ENCODE results near the gene NPPC. TPM values are rescaled to one million over a fixed set of nuclear protein-coding genes. Genes with fewer than 3 reads are reported as not detected.
"Not testable (repeated sequence)": the region's sequence is repeated elsewhere in the genome, so short reads cannot be mapped to it uniquely, and the experiment has no call there.

The NPPC gene
- total RNA-seq, 3 donors from 2014 or later = 0.39 to 2.7 TPM; not detected in 1

DNA sequence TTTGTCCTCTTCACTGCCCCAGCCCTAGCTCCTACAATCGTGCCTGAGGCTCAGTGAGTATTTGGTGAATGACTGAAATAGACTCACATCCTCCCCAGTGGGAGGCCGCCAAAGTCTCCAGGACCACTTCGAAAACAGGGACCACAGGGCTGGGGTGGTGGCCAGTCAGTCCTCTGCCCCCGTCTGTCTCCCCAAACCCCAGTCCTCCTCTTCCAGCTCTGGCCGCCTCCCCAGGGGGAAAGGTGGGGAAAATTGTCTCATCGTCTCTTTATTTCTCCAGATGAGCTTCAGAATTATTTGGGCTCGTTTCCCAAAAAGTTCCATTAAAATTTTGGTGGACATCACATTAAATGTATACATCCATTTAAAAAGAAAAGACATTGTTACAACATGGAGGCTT is 43.5 kb downstream of the NPPC start:
- ATAC-seq (no peak), DNase-seq (no peak)
- TF ChIP-seq, protein P1, sequence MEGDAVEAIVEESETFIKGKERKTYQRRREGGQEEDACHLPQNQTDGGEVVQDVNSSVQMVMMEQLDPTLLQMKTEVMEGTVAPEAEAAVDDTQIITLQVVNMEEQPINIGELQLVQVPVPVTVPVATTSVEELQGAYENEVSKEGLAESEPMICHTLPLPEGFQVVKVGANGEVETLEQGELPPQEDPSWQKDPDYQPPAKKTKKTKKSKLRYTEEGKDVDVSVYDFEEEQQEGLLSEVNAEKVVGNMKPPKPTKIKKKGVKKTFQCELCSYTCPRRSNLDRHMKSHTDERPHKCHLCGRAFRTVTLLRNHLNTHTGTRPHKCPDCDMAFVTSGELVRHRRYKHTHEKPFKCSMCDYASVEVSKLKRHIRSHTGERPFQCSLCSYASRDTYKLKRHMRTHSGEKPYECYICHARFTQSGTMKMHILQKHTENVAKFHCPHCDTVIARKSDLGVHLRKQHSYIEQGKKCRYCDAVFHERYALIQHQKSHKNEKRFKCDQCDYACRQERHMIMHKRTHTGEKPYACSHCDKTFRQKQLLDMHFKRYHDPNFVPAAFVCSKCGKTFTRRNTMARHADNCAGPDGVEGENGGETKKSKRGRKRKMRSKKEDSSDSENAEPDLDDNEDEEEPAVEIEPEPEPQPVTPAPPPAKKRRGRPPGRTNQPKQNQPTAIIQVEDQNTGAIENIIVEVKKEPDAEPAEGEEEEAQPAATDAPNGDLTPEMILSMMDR (IDR thresholded peaks at IDR 0.05) = no peak
- intact Hi-C loops (cut with DNase I, micrococcal nuclease) = no loop called here
- Histone ChIP-seq H3K36me3 (ENCODE audit: low read depth) (no peaks in the 10 kb centered on the region), H3K4me3 (no peak overlapping the region), H3K9me3 (peaks cover 3% of the 10 kb centered on the region), H3K4me1 (ENCODE audit: low read depth) (peaks cover 6% of the 10 kb centered on the region)

DNA sequence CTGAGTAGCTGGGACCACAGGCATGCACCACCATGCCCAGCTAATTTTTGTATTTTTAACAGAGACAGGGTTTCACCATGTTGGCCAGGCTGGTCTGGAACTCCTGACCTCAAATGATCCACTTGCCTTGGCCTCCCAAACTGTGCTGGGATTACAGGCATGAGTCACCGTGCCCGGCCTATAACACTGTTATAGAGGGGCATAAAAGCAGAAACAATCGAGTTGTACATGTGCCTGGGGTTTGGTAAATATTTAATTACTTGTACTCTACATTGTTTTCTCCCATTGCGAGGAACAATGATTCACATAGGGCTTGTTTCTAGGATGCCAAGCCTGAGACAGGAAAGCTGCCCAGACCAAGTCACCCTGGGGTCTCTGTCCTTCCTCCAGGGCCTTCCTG is 45.8 kb downstream of the NPPC start:
- intact Hi-C loops (cut with DNase I, micrococcal nuclease); H3K9me3 ChIP-seq; H3K4me1 ChIP-seq (ENCODE audit: low read depth); H3K36me3 ChIP-seq (ENCODE audit: low read depth); H3K4me3 ChIP-seq: not testable (repeated sequence)
- DNase-seq (peak in 2 of 3 donors; percentile 33 to 42), ATAC-seq (peak; percentile 92)

DNA sequence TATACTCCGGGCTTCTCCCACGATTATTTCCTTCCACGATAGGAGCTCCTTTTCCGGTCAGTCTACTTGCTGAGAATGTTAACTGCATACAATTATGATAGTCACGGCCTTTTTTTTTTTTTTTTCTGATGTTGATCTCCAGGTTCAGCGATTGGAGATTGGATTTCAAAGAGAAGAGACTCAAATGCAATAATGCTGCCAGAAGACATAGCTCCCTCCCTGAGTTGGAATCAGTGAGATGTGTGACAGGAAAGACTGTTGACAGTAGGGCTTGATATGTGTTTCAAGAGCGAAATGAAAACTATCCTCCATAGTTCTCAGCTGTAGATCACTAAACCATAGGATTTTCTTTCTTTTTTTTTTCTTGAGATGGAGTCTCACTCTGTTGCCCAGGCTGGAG is 47.0 kb downstream of the NPPC start:
- no peaks in the 10 kb centered on the region for H3K36me3 ChIP-seq (ENCODE audit: low read depth)
- DNase-seq (no peak), ATAC-seq (no peak)
- intact Hi-C loops (cut with DNase I, micrococcal nuclease) = no loop called here
- H3K9me3 ChIP-seq = no peaks in the 10 kb centered on the region
- no peak overlapping the region for H3K4me3 ChIP-seq
- TF ChIP-seq, protein P1 (IDR thresholded peaks at IDR 0.05) = no peak
- H3K4me1 ChIP-seq (ENCODE audit: low read depth) = peaks cover 6% of the 10 kb centered on the region

DNA sequence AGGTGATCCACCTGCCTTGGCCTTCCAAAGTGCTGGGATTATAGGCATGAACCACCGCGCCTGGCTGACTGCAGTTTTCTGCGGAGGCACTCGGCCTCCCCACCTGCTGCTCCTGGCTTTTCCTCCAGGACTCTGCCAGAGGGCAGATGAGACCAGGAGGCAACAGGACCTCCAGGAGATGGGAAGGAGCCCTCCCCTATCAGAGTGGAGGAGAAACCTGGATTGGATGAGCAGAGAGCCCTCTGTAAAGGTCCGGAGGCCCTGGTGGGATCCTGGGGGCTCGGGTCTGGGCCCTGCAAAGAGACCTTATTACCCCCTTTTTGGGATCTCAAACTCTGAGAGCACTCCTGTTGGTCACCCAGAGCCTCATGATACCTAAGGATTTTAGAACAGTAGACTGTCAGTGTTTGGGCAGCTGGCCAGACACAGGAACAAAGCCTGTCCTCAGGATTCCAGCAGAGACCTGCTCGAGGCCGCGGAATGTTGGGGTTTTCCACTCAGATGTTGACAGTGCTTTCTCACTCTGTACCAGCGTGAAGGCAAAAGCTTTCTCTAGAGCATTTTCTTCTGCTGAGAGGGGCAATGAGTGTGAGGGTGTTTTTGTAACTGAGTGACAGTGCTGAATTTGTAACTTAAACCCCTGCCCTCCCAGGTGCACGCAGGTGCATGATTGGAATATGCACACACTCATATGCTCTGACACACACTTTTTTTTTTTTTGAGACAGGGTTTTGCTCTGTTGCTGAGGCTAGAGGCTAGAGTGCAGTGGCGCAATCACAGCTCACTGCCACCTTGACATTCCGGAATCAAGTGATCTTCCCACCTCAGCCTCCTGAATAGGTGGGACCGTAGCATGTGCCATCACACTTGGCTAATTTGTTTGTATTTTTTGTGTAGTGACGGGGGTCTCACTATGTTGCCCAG is 48.4 kb downstream of the NPPC start:
- no peak for DNase-seq
- intact Hi-C loops (cut with DNase I, micrococcal nuclease) = no loop called here
- Histone ChIP-seq H3K36me3 (ENCODE audit: low read depth) (no peaks in the 10 kb centered on the region), H3K4me1 (ENCODE audit: low read depth) (peaks cover 6% of the 10 kb centered on the region), H3K9me3 (no peaks in the 10 kb centered on the region), H3K4me3 (no peak overlapping the region)
- ATAC-seq = no peak
- TF ChIP-seq, protein P1 (IDR thresholded peaks at IDR 0.05) = no peak

DNA sequence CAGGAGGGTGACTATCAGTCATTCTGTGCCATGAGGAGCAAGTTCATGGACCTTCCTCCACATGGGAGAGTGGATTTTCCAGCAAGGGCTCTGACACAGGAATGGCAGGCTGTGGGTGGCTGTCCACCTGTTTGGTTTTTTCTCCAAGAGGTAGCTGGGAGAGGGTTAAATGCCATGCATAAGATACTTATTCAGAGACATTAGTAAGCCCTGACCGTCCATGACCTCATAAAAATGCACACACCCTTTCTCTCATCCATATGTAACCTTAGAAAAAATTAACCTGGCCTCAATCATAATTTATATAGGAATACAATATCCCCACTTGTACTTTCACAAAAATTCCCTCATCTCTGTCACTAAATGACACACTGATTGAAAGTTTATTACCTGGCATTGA is 51.3 kb downstream of the NPPC start:
- peak; percentile 43 for ATAC-seq

More for the DNA sequence above, 51.3 kb downstream of the NPPC start:
- Histone ChIP-seq H3K4me3 (no peak overlapping the region), H3K4me1 (ENCODE audit: low read depth) (no peaks in the 10 kb centered on the region), H3K9me3 (no peaks in the 10 kb centered on the region), H3K36me3 (ENCODE audit: low read depth) (no peaks in the 10 kb centered on the region)
- intact Hi-C loops (cut with DNase I, micrococcal nuclease) = no loop called here
- TF ChIP-seq, protein P1 (IDR thresholded peaks at IDR 0.05) = no peak
- DNase-seq = no peak

Small RNAs within 50 kb of the gene (microRNA-seq; reads per million reads assigned to microRNA genes)
- gene MIR1471 = not detected

Other genes with a start within 250 kb of the NPPC start
- gene PTMA, start 217.9 kb downstream of the NPPC start, total RNA-seq = 1,000 to 10,000 TPM in 1 of 3 donors, 100 to 1,000 TPM in 2; 838 to 1,158 (median 963) TPM
- 10 to 100 TPM; 17.6 to 21.8 (median 18.6) TPM for gene PDE6D, start 145.1 kb downstream of the NPPC start, total RNA-seq
- 10 to 100 TPM; 25.4 to 34.1 (median 29.4) TPM for gene COPS7B, start 140.0 kb downstream of the NPPC start, total RNA-seq
- 10 to 100 TPM; 28.5 to 43.0 (median 42.5) TPM for gene DIS3L2, start 35.3 kb upstream of the NPPC start, total RNA-seq